WTC11 (cell line): Measurements from ENCODE around the gene N4BP2L2. TPM values are rescaled to one million over a fixed set of nuclear protein-coding genes. Genes with fewer than 3 reads are reported as not detected.

Experiments
- ATAC-seq: fragments of 200-7000 bp; cut with Tn5 transposase; 2 replicates; pipeline ENCODE4 v1.10.0; 2021; ENCODE audit warnings: mild to moderate bottlenecking, moderate library complexity
- CTCF ChIA-PET: fragments of 300-600 bp; sonication (Branson Sonifier 250); formaldehyde crosslinking; loops from one replicate; lab custom pipeline; 2021; ENCODE audit warnings: antibody characterized with exemption; lab: Charles Lee
- POLR2A ChIA-PET: fragments of 350-600 bp; sonication (Branson Sonifier 250); formaldehyde crosslinking; loops from one replicate; lab custom pipeline; 2021; ENCODE audit warnings: antibody characterized with exemption; lab: Charles Lee
- DNase-seq: peaks from one replicate; pipeline ENCODE4 v3.0.0; 2021; ENCODE audit warnings: low spot score
- H3K27ac Mint-ChIP-seq: 2 replicates; pipeline ENCODE4 v1.8.0; 2021; ENCODE audit warnings: mixed read lengths
- H3K27me3 Mint-ChIP-seq: 2 replicates; pipeline ENCODE4 v1.8.0; 2021; ENCODE audit warnings: low read depth, mild to moderate bottlenecking, moderate library complexity, mixed read lengths
- H3K36me3 Mint-ChIP-seq: 2 replicates; pipeline ENCODE4 v1.8.0; 2021; ENCODE audit warnings: mixed read lengths
- H3K4me1 Mint-ChIP-seq: 2 replicates; pipeline ENCODE4 v1.8.0; 2022; ENCODE audit warnings: mixed read lengths
- H3K4me3 Mint-ChIP-seq: 2 replicates; pipeline ENCODE4 v1.8.0; 2021; ENCODE audit warnings: mild to moderate bottlenecking, moderate library complexity, mixed read lengths
- H3K9me3 Mint-ChIP-seq: 2 replicates; pipeline ENCODE4 v1.8.0; 2021; ENCODE audit warnings: mixed read lengths
- ATF3 ChIP-seq: sonication (generic); formaldehyde crosslinking; conservative IDR thresholded peaks from 2 replicates; pipeline ENCODE4 v1.8.1; 2022; ENCODE audit warnings: mild to moderate bottlenecking, missing genetic modification reagents
- CDX4 ChIP-seq: fragments of 250-450 bp; sonication (Bioruptor Pico); IDR thresholded peaks from 2 replicates; pipeline ENCODE4 v1.9.0; 2021; ENCODE audit warnings: moderate library complexity, mild to moderate bottlenecking, inconsistent platforms, borderline replicate concordance
- CREM ChIP-seq: sonication (generic); formaldehyde crosslinking; IDR thresholded peaks from 2 replicates; pipeline ENCODE4 v1.8.1; 2022; ENCODE audit warnings: mild to moderate bottlenecking, missing genetic modification reagents, moderate library complexity
- ERG ChIP-seq: fragments of 250-450 bp; sonication (Bioruptor Pico); IDR thresholded peaks from 2 replicates; pipeline ENCODE4 v1.8.0; 2021; ENCODE audit warnings: mild to moderate bottlenecking
- FOXP4 ChIP-seq: sonication (generic); formaldehyde crosslinking; IDR thresholded peaks from 2 replicates; pipeline ENCODE4 v1.8.0; 2022; ENCODE audit warnings: mild to moderate bottlenecking, missing genetic modification reagents
- GRHL2 ChIP-seq: fragments of 250-450 bp; sonication (Bioruptor Pico); IDR thresholded peaks from 2 replicates; pipeline ENCODE4 v1.8.0; 2022; ENCODE audit warnings: mild to moderate bottlenecking, moderate library complexity; ENCODE audit not compliant: insufficient replicate concordance, severe bottlenecking
- JUN ChIP-seq: sonication (generic); formaldehyde crosslinking; IDR thresholded peaks from 2 replicates; pipeline ENCODE4 v1.8.0; 2023; ENCODE audit warnings: mild to moderate bottlenecking, missing genetic modification reagents
- MAX ChIP-seq: sonication (generic); formaldehyde crosslinking; IDR thresholded peaks from 2 replicates; pipeline ENCODE4 v1.8.0; 2022; ENCODE audit warnings: mild to moderate bottlenecking, missing genetic modification reagents
- NFATC4 ChIP-seq: fragments of 250-450 bp; sonication (Bioruptor Pico); IDR thresholded peaks from 2 replicates; pipeline ENCODE4 v1.9.0; 2021; ENCODE audit warnings: mild to moderate bottlenecking
- NFE2L1 ChIP-seq: sonication (generic); formaldehyde crosslinking; IDR thresholded peaks from 2 replicates; pipeline ENCODE4 v1.8.1; 2023; ENCODE audit warnings: missing genetic modification reagents
- NR2C2 ChIP-seq: sonication (generic); formaldehyde crosslinking; IDR thresholded peaks from 2 replicates; pipeline ENCODE4 v1.8.0; 2022; ENCODE audit warnings: mild to moderate bottlenecking, missing genetic modification reagents
- NR3C1 ChIP-seq: sonication (generic); formaldehyde crosslinking; conservative IDR thresholded peaks from 2 replicates; pipeline ENCODE4 v1.8.1; 2023; ENCODE audit warnings: low read depth, mild to moderate bottlenecking, missing genetic modification reagents
- PRDM15 ChIP-seq: sonication (generic); formaldehyde crosslinking; IDR thresholded peaks from 2 replicates; pipeline ENCODE4 v1.8.0; 2022; ENCODE audit warnings: missing genetic modification reagents
- RELA ChIP-seq: sonication (generic); formaldehyde crosslinking; IDR thresholded peaks from 2 replicates; pipeline ENCODE4 v1.8.1; 2022; ENCODE audit warnings: missing genetic modification reagents, mild to moderate bottlenecking, borderline replicate concordance
- USF2 ChIP-seq: sonication (generic); formaldehyde crosslinking; IDR thresholded peaks from 2 replicates; pipeline ENCODE4 v1.8.1; 2023; ENCODE audit warnings: mild to moderate bottlenecking, missing genetic modification reagents, moderate library complexity
- ZNF138 ChIP-seq: sonication (generic); formaldehyde crosslinking; conservative IDR thresholded peaks from 2 replicates; pipeline ENCODE4 v1.8.1; 2022; ENCODE audit warnings: mild to moderate bottlenecking, moderate library complexity, missing genetic modification reagents
- ZNF416 ChIP-seq: fragments of 250-450 bp; sonication (Bioruptor Pico); IDR thresholded peaks from 2 replicates; pipeline ENCODE4 v1.9.0; 2021; ENCODE audit warnings: mild to moderate bottlenecking, inconsistent platforms
- ZNF423 ChIP-seq: fragments of 250-450 bp; sonication (Bioruptor Pico); IDR thresholded peaks from 2 replicates; pipeline ENCODE4 v2.1.2; 2022; ENCODE audit warnings: mild to moderate bottlenecking, moderate library complexity
- ZNF425 ChIP-seq: fragments of 250-450 bp; sonication (Bioruptor Pico); conservative IDR thresholded peaks from 2 replicates; pipeline ENCODE4 v1.9.0; 2021; ENCODE audit warnings: mild to moderate bottlenecking
- total RNA-seq: library from RNA; stranded (reverse); gene quantifications from 3 replicates; pipeline ENCODE4 v1.2.3, GENCODE V29; 2021

The N4BP2L2 gene
- total RNA-seq, 1 experiment from 2014 or later = 68.9 TPM

- ChIA-PET POLR2A (no interaction called here), CTCF (no interaction called here)
- H3K9me3 Mint-ChIP-seq = no peaks in the 10 kb centered on the region
- no peak for TF ChIP-seq ATF3 (CRISPR knock-in tag)
- TF ChIP-seq ZNF138 (CRISPR knock-in tag) = no peak
- no peak for TF ChIP-seq CDX4
- TF ChIP-seq NFE2L1 = no peak
- TF ChIP-seq USF2 (CRISPR knock-in tag) = no peak
- no peak for TF ChIP-seq NR2C2 (CRISPR knock-in tag)
- no peak for TF ChIP-seq RELA (CRISPR knock-in tag)
- TF ChIP-seq NFATC4 (CRISPR knock-in tag) = no peak
- no peak for TF ChIP-seq NR3C1 (CRISPR knock-in tag)
- no peak for TF ChIP-seq GRHL2 (CRISPR knock-in tag)
- TF ChIP-seq JUN (CRISPR knock-in tag) = no peak
- no peak for TF ChIP-seq ZNF423
- TF ChIP-seq ERG (CRISPR knock-in tag) = no peak
- no peak for TF ChIP-seq PRDM15 (CRISPR knock-in tag)
- TF ChIP-seq ZNF416 (CRISPR knock-in tag) = no peak
- TF ChIP-seq CREM (CRISPR knock-in tag) = no peak
- no peak for TF ChIP-seq MAX (CRISPR knock-in tag)
- no peak for TF ChIP-seq ZNF425 (CRISPR knock-in tag)
- no peak for TF ChIP-seq FOXP4 (CRISPR knock-in tag)
- DNase-seq (no peak), ATAC-seq (no peak)
- no peaks in the 10 kb centered on the region for H3K36me3 Mint-ChIP-seq
- no peaks in the 10 kb centered on the region for H3K4me1 Mint-ChIP-seq
- no peak overlapping the region for H3K4me3 Mint-ChIP-seq
- no peak overlapping the region for H3K27ac Mint-ChIP-seq
- no peaks in the 10 kb centered on the region for H3K27me3 Mint-ChIP-seq
These were observed 61.7 kb downstream of the N4BP2L2 start for GRCh38 chr13:32476892-32477291.
